GM12878 (cell line): ENCODE results near the gene VDR. TPM values are rescaled to one million over a fixed set of nuclear protein-coding genes. Genes with fewer than 3 reads are reported as not detected.

ENCODE experiments used
- ATAC-seq: fragments of 200-7000 bp; cut with Tn5 transposase; 3 replicates; pipeline ENCODE4 v1.9.1; 2020; ENCODE audit warnings: mild to moderate bottlenecking, moderate library complexity
- BruUV-seq: library from RNA; stranded (reverse); fragments of 400-500 nt; replicated peaks from 2 replicates; lab custom pipeline; 2021; lab: Mats Ljungman, UMichigan
- CTCF ChIA-PET: fragments of 300-600 bp; sonication (Branson Sonifier 250); formaldehyde crosslinking; extraction: SDS; loops from one replicate; lab custom pipeline; 2021; ENCODE audit warnings: inconsistent platforms; lab: Yijun Ruan, JAX
- POLR2A ChIA-PET: fragments of 350-600 bp; formaldehyde crosslinking; extraction: SDS; loops from one replicate; lab custom pipeline; 2021; ENCODE audit warnings: inconsistent platforms; lab: Charles Lee
- RAD21 ChIA-PET: fragments of 300-600 bp; sonication (Branson Sonifier 250); formaldehyde crosslinking; loops from one replicate; lab custom pipeline; 2023; ENCODE audit warnings: antibody characterized with exemption; ENCODE audit not compliant: unreplicated experiment; lab: Charles Lee
- SMC1A ChIA-PET: fragments of 300-600 bp; sonication (Branson Sonifier 250); formaldehyde crosslinking; loops from one replicate; lab custom pipeline; 2023; ENCODE audit not compliant: unreplicated experiment, uncharacterized antibody; lab: Charles Lee
- DNase-seq: peaks from one replicate; pipeline ENCODE4 v3.0.0-alpha.2; 2011; ENCODE audit warnings: low read depth, low spot score
- FAIRE-seq: peaks from 3 replicates; lab custom pipeline; 2011; peaks lifted over from hg19 to GRCh38; lab: Jason Lieb, UNC
- H2AFZ ChIP-seq: 2 replicates; pipeline ENCODE4 v1.6.0; 2011; ENCODE audit warnings: low read depth, low read length, control low read depth; ENCODE audit not compliant: control insufficient read depth
- H3K27ac ChIP-seq: 2 replicates; pipeline ENCODE4 v1.5.1; 2011; ENCODE audit warnings: control low read depth; ENCODE audit not compliant: control insufficient read depth, insufficient read depth
- H3K27me3 ChIP-seq, 2 experiments: replicated peaks in 1 of 2; 2 replicates each; pipeline versions ENCODE4 v1.6.0 to v1.6.1; 2011; ENCODE audit warnings: low read length in 1 of 2; ENCODE audit not compliant: control insufficient read depth in 2 of 2, insufficient read depth in 2 of 2
- H3K36me3 ChIP-seq, 2 experiments: 2 replicates each; pipeline ENCODE4 v1.5.1; 2011; ENCODE audit warnings: low read length in 1 of 2; ENCODE audit not compliant: control insufficient read depth in 2 of 2, insufficient read depth in 2 of 2
- H3K4me1 ChIP-seq: 2 replicates; pipeline ENCODE4 v1.6.1; 2011; ENCODE audit warnings: mild to moderate bottlenecking, low read length, moderate library complexity, mixed read lengths; ENCODE audit not compliant: control insufficient read depth, insufficient read depth
- H3K4me2 ChIP-seq: 2 replicates; pipeline ENCODE4 v1.6.0; 2011; ENCODE audit warnings: control low read depth; ENCODE audit not compliant: control insufficient read depth, insufficient read depth
- H3K4me3 ChIP-seq: fragments of 200-600 bp; sonication (generic); 2 replicates; pipeline ENCODE4 v1.5.1; 2016
- H3K79me2 ChIP-seq: 2 replicates; pipeline ENCODE4 v1.6.0; 2011; ENCODE audit warnings: low read length; ENCODE audit not compliant: control insufficient read depth, insufficient read depth
- H3K9ac ChIP-seq: 2 replicates; pipeline ENCODE4 v1.8.0; 2011; ENCODE audit warnings: low read length, control low read depth, mixed read lengths; ENCODE audit not compliant: control insufficient read depth, insufficient read depth
- H3K9me3 ChIP-seq: replicated peaks from 3 replicates; pipeline ENCODE4 v1.5.1; 2011; ENCODE audit warnings: mild to moderate bottlenecking, low read length; ENCODE audit not compliant: control insufficient read depth, insufficient read depth
- H4K20me1 ChIP-seq: 2 replicates; pipeline ENCODE4 v1.6.0; 2011; ENCODE audit not compliant: control insufficient read depth, insufficient read depth
- CREM ChIP-seq: IDR thresholded peaks from 2 replicates; pipeline ENCODE4 v1.6.1; 2014; ENCODE audit warnings: antibody characterized with exemption, low read depth
- E4F1 ChIP-seq: fragments of 450-650 bp; IDR thresholded peaks from 2 replicates; pipeline ENCODE4 v1.6.1; 2018; ENCODE audit warnings: borderline replicate concordance, mild to moderate bottlenecking; ENCODE audit not compliant: partially characterized antibody
- EGR1 ChIP-seq, 2 experiments: IDR thresholded peaks; 1 replicate in 1 of 2; 2 replicates in 1 of 2; pipeline ENCODE4 v1.6.1; 2011 to 2012; ENCODE audit warnings: low read depth in 2 of 2, low read length in 2 of 2, borderline replicate concordance in 1 of 2, mild to moderate bottlenecking in 1 of 2, moderate library complexity in 1 of 2
- HDGF ChIP-seq: fragments of 450-650 bp; IDR thresholded peaks from 2 replicates; pipeline ENCODE4 v1.6.1; 2016; ENCODE audit warnings: antibody characterized with exemption
- HSF1 ChIP-seq: fragments of 150-350 bp; IDR thresholded peaks from 2 replicates; pipeline ENCODE4 v1.6.1; 2014; ENCODE audit warnings: mild to moderate bottlenecking, low read depth, low read length
- IKZF1 ChIP-seq: fragments of 450-650 bp; conservative IDR thresholded peaks from 2 replicates; pipeline ENCODE4 v1.6.1; 2017; ENCODE audit warnings: antibody characterized with exemption, mild to moderate bottlenecking
- NBN ChIP-seq: fragments of 450-650 bp; IDR thresholded peaks from 2 replicates; pipeline ENCODE4 v1.6.1; 2016
- POU2F2 ChIP-seq: IDR thresholded peaks from 3 replicates; pipeline ENCODE4 v1.6.1; 2011; ENCODE audit warnings: low read depth, mild to moderate bottlenecking, low read length, borderline replicate concordance
- RELB ChIP-seq: fragments of 450-650 bp; IDR thresholded peaks from 2 replicates; pipeline ENCODE4 v1.6.1; 2017; ENCODE audit warnings: low read depth, mild to moderate bottlenecking, moderate library complexity
- SMAD5 ChIP-seq: IDR thresholded peaks from 2 replicates; pipeline ENCODE4 v1.6.1; 2016; ENCODE audit warnings: antibody characterized with exemption, low read depth
- WGBS: methylation state at CpG from one replicate; pipeline ENCODE4 v1.1.6; 2016; ENCODE audit warnings: low lambda C conversion rate; ENCODE audit not compliant: insufficient replicate concordance, insufficient coverage; ENCODE audit errors: missing lambda C conversion rate; 5-methylcytosine and 5-hydroxymethylcytosine counted together
- in situ Hi-C: fragments of 300-500 bp; cut with MboI; formaldehyde crosslinking; loops from 9 replicates; pipeline ENCODE4 v1.14.3; 2018; ENCODE audit warnings: mixed read lengths
- intact Hi-C: fragments of 100-400 bp; cut with micrococcal nuclease; formaldehyde crosslinking; loops from one replicate; pipeline ENCODE4 v1.14.2; 2022; ENCODE audit not compliant: unreplicated experiment
- polyA plus RNA-seq, 11 experiments: library from polyadenylated mRNA; depleted of rRNA in 4 of 11; unstranded in 6 of 11; stranded (reverse) in 5 of 11; fragments of >200 nt; fragmentation: Nextera tagmentation in 4 of 11; fragmentation: Illumina TruSeq in 1 of 11; extraction: Ambion mirVana in 4 of 11; extraction: Trizol in 1 of 11; gene quantifications; 1 replicate in 1 of 11; 2 replicates in 10 of 11; pipeline versions ENCODE4 v1.2.1 to v1.2.3, GENCODE V29; 2011 to 2016; ENCODE audit warnings: inconsistent platforms in 2 of 11, missing spikeins in 2 of 11, low read depth in 1 of 11
- total RNA-seq, 4 experiments: library from RNA; depleted of rRNA in 3 of 4; stranded (reverse); fragments of >200 nt in 3 of 4; fragmentation: Illumina TruSeq in 1 of 4; extraction: Trizol in 1 of 4; gene quantifications; 2 replicates each; pipeline versions ENCODE4 v1.2.1 to v1.2.3, GENCODE V29; 2013 to 2021

Gene VDR
- total and polyA plus RNA-seq, 10 of the 15 experiments (the other 5 are each of a cell fraction or from before 2014, with no cell fraction given): 0.27 to 7.9 (median 3.0) TPM

- TF ChIP-seq E4F1 (no peak), RELB (peak; percentile 39; the same call in 1 of the 2 replicates), NBN (no peak)
Measured at GRCh38 chr12:47813511-47814196, 91.1 kb downstream of the VDR start (continued).

- intact Hi-C loops (no loop called here), in situ Hi-C loops (no loop called here)
- ATAC-seq (peak; percentile 83), DNase-seq (peak; percentile 73), FAIRE-seq (no peak)
- no peaks in the 10 kb centered on the region; a peak in 1 of 4 replicates for H3K36me3 ChIP-seq
- SMC1A ChIA-PET: interaction anchor here (0.7 to 3.8 kb wide), 12 partner anchors 10 to 71 kb away, joined by 3 to 22 read pairs (median 4); no protein-coding TSS in a partner anchor
- H3K79me2 ChIP-seq: peaks cover 32% of the 10 kb centered on the region
- under 1% methylated on average over 23 of the region's 37 CpGs for WGBS
- H3K4me2 ChIP-seq: peak overlapping the region; percentile 92
- no peaks in the 10 kb centered on the region; the same call in 1 of the 2 replicates for H4K20me1 ChIP-seq
- H3K9me3 ChIP-seq: no peaks in the 10 kb centered on the region
- CTCF ChIA-PET: interaction anchor here (0.8 to 8.8 kb wide), 12 partner anchors 9 to 595 kb away, joined by 3 to 85 read pairs (median 4); no protein-coding TSS in a partner anchor
- no peak overlapping the region; the same call in 1 of the 2 replicates for H2AFZ ChIP-seq
- peak overlapping the region; percentile 85 for H3K27ac ChIP-seq
- POLR2A ChIA-PET: interaction anchor here (0.6 to 4.3 kb wide), 9 partner anchors 17 to 721 kb away, joined by 3 to 46 read pairs (median 6); no protein-coding TSS in a partner anchor
- H3K9ac ChIP-seq: peak overlapping the region; percentile 74
- H3K4me1 ChIP-seq: peaks cover 80% of the 10 kb centered on the region
- peak overlapping the region; percentile 75 for H3K4me3 ChIP-seq
- RAD21 ChIA-PET: interaction anchor here (0.8 to 9.0 kb wide), 12 partner anchors 14 to 92 kb away, joined by 3 to 202 read pairs (median 4); partner anchors contain the start of gene VDR
- no peaks in the 10 kb centered on the region; a peak in 2 of 4 replicates for H3K27me3 ChIP-seq
- no TSS peak for BruUV-seq
- TF ChIP-seq EGR1 (IDR thresholded peaks at IDR 0.05; ENCODE audit: borderline replicate concordance in 1 of 2, low read depth in 2 of 2, low read length in 2 of 2) (peak in 1 of 2 experiments; percentile 94; a peak in 2 of 3 replicates), IKZF1 (peak; percentile 66; the same call in 1 of the 2 replicates), POU2F2 (peak; percentile 64; the same call in 2 of the 3 replicates), SMAD5 (0 out of 2 replicates have a peak, but pooled peaks have one; percentile 23), HDGF (no peak), RELB (peak; percentile 58), HSF1 (no peak), CREM (peak; percentile 67; the same call in 1 of the 2 replicates)
Measured at GRCh38 chr12:47812797-47813510, 91.8 kb downstream of the VDR start.
